HEK293 (cell line): ENCODE measurements around the gene PHACTR2.
"Not testable (repeated sequence)": the region's sequence is repeated elsewhere in the genome, so short reads cannot be mapped to it uniquely, and the experiment has no call there.

Source experiments
- TF ChIP-seq, protein P1 (sequence below): fragments of 450-650 bp; formaldehyde crosslinking; IDR thresholded peaks from 2 replicates; pipeline ENCODE4 v1.5.1; 2016; ENCODE audit warnings: missing biosample characterization, missing genetic modification characterization
- TF ChIP-seq, protein P2 (sequence below): fragments of 450-650 bp; formaldehyde crosslinking; IDR thresholded peaks from 2 replicates; pipeline ENCODE4 v1.5.1; 2016; ENCODE audit warnings: missing biosample characterization, missing genetic modification characterization
- TF ChIP-seq, protein P3 (sequence below): fragments of 450-650 bp; formaldehyde crosslinking; conservative IDR thresholded peaks from 2 replicates; pipeline ENCODE4 v1.5.1; 2016; ENCODE audit warnings: low read depth, missing biosample characterization, missing genetic modification characterization
- TF ChIP-seq, protein P4 (sequence below): fragments of 450-650 bp; formaldehyde crosslinking; IDR thresholded peaks from 2 replicates; pipeline ENCODE4 v1.5.1; 2016; ENCODE audit warnings: missing biosample characterization, missing genetic modification characterization

DNA sequence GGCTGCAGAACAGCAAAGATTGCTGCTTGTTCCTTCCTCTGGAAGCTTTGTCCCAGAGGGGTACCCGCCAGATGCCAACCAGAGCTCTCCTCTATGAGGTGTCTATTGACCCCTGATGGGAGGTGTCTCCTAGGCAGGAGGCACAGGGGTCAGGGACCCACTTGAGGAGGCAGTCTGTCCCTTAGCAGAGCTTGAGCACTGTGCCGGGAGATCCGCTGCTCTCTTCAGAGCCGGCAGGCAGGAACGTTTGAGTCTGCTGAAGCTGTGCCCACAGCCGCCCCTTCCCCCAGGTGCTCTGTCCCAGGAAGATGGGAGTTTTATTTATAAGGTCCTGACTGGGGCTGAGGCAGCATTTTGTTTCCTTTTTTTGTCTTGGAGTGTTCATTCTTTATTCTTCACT is 179.0 kb downstream of the PHACTR2 start:
- TF ChIP-seq, protein P1, sequence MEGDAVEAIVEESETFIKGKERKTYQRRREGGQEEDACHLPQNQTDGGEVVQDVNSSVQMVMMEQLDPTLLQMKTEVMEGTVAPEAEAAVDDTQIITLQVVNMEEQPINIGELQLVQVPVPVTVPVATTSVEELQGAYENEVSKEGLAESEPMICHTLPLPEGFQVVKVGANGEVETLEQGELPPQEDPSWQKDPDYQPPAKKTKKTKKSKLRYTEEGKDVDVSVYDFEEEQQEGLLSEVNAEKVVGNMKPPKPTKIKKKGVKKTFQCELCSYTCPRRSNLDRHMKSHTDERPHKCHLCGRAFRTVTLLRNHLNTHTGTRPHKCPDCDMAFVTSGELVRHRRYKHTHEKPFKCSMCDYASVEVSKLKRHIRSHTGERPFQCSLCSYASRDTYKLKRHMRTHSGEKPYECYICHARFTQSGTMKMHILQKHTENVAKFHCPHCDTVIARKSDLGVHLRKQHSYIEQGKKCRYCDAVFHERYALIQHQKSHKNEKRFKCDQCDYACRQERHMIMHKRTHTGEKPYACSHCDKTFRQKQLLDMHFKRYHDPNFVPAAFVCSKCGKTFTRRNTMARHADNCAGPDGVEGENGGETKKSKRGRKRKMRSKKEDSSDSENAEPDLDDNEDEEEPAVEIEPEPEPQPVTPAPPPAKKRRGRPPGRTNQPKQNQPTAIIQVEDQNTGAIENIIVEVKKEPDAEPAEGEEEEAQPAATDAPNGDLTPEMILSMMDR (tag by site-specific recombination) = not testable (repeated sequence)
- TF ChIP-seq, protein P2, sequence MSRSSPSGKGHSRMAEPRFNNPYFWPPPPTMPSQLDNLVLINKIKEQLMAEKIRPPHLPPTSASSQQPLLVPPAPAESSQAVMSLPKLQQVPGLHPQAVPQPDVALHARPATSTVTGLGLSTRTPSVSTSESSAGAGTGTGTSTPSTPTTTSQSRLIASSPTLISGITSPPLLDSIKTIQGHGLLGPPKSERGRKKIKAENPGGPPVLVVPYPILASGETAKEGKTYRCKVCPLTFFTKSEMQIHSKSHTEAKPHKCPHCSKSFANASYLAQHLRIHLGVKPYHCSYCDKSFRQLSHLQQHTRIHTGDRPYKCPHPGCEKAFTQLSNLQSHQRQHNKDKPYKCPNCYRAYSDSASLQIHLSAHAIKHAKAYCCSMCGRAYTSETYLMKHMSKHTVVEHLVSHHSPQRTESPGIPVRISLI (tag by site-specific recombination) = not testable (repeated sequence)
- TF ChIP-seq, protein P3, sequence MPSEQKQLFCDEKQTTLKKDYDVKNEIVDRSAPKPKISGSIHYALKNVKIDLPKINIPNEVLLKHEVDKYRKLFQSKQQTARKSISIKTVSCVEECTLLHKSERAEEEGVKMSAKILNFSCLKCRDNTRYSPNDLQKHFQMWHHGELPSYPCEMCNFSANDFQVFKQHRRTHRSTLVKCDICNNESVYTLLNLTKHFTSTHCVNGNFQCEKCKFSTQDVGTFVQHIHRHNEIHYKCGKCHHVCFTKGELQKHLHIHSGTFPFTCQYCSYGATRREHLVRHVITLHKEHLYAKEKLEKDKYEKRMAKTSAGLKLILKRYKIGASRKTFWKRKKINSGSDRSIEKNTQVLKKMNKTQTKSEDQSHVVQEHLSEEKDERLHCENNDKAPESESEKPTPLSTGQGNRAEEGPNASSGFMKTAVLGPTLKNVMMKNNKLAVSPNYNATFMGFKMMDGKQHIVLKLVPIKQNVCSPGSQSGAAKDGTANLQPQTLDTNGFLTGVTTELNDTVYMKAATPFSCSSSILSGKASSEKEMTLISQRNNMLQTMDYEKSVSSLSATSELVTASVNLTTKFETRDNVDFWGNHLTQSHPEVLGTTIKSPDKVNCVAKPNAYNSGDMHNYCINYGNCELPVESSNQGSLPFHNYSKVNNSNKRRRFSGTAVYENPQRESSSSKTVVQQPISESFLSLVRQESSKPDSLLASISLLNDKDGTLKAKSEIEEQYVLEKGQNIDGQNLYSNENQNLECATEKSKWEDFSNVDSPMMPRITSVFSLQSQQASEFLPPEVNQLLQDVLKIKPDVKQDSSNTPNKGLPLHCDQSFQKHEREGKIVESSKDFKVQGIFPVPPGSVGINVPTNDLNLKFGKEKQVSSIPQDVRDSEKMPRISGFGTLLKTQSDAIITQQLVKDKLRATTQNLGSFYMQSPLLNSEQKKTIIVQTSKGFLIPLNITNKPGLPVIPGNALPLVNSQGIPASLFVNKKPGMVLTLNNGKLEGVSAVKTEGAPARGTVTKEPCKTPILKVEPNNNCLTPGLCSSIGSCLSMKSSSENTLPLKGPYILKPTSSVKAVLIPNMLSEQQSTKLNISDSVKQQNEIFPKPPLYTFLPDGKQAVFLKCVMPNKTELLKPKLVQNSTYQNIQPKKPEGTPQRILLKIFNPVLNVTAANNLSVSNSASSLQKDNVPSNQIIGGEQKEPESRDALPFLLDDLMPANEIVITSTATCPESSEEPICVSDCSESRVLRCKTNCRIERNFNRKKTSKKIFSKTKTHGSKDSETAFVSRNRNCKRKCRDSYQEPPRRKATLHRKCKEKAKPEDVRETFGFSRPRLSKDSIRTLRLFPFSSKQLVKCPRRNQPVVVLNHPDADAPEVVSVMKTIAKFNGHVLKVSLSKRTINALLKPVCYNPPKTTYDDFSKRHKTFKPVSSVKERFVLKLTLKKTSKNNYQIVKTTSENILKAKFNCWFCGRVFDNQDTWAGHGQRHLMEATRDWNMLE (tag by site-specific recombination) = not testable (repeated sequence)
- TF ChIP-seq, protein P4, sequence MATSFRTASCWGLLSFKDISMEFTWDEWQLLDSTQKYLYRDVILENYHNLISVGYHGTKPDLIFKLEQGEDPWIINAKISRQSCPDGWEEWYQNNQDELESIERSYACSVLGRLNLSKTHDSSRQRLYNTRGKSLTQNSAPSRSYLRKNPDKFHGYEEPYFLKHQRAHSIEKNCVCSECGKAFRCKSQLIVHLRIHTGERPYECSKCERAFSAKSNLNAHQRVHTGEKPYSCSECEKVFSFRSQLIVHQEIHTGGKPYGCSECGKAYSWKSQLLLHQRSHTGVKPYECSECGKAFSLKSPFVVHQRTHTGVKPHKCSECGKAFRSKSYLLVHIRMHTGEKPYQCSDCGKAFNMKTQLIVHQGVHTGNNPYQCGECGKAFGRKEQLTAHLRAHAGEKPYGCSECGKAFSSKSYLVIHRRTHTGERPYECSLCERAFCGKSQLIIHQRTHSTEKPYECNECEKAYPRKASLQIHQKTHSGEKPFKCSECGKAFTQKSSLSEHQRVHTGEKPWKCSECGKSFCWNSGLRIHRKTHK (tag by site-specific recombination) = not testable (repeated sequence)
